ENCODE measurements around the gene DPRX. TPM values are rescaled to one million over a fixed set of nuclear protein-coding genes. Genes with fewer than 3 reads are reported as not detected.

DPRX gene
- total RNA-seq, 2 donors from 2014 or later: not detected

GRCh38 chr19:53647350-53647749 lies 15.6 kb downstream of the DPRX start:
- H3K36me3 ChIP-seq: no peaks in the 10 kb centered on the region
- H3K4me3 ChIP-seq: no peak overlapping the region
- H3K27me3 ChIP-seq: no peaks in the 10 kb centered on the region
- H3K9ac ChIP-seq (ENCODE audit: low read depth in 2 of 2, low read length in 2 of 2): no peak overlapping the region
- H3K4me1 ChIP-seq: no peaks in the 10 kb centered on the region
- TF ChIP-seq, protein P1, sequence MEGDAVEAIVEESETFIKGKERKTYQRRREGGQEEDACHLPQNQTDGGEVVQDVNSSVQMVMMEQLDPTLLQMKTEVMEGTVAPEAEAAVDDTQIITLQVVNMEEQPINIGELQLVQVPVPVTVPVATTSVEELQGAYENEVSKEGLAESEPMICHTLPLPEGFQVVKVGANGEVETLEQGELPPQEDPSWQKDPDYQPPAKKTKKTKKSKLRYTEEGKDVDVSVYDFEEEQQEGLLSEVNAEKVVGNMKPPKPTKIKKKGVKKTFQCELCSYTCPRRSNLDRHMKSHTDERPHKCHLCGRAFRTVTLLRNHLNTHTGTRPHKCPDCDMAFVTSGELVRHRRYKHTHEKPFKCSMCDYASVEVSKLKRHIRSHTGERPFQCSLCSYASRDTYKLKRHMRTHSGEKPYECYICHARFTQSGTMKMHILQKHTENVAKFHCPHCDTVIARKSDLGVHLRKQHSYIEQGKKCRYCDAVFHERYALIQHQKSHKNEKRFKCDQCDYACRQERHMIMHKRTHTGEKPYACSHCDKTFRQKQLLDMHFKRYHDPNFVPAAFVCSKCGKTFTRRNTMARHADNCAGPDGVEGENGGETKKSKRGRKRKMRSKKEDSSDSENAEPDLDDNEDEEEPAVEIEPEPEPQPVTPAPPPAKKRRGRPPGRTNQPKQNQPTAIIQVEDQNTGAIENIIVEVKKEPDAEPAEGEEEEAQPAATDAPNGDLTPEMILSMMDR (IDR thresholded peaks at IDR 0.05): no peak
- no peaks in the 10 kb centered on the region for H3K9me3 ChIP-seq
- no peak for DNase-seq
- intact Hi-C loops (cut with DNase I): no loop called here
- H3K27ac ChIP-seq: no peak overlapping the region

GRCh38 chr19:53647792-53648191 lies 16.0 kb downstream of the DPRX start:
- Histone ChIP-seq H3K27me3 (no peaks in the 10 kb centered on the region), H3K9ac (ENCODE audit: low read depth in 2 of 2, low read length in 2 of 2) (no peak overlapping the region), H3K27ac (no peak overlapping the region), H3K36me3 (no peaks in the 10 kb centered on the region), H3K4me1 (no peaks in the 10 kb centered on the region), H3K4me3 (no peak overlapping the region), H3K9me3 (no peaks in the 10 kb centered on the region)
- TF ChIP-seq, protein P1 (IDR thresholded peaks at IDR 0.05): no peak
- intact Hi-C loops (cut with DNase I): no loop called here
- DNase-seq: no peak

DNA sequence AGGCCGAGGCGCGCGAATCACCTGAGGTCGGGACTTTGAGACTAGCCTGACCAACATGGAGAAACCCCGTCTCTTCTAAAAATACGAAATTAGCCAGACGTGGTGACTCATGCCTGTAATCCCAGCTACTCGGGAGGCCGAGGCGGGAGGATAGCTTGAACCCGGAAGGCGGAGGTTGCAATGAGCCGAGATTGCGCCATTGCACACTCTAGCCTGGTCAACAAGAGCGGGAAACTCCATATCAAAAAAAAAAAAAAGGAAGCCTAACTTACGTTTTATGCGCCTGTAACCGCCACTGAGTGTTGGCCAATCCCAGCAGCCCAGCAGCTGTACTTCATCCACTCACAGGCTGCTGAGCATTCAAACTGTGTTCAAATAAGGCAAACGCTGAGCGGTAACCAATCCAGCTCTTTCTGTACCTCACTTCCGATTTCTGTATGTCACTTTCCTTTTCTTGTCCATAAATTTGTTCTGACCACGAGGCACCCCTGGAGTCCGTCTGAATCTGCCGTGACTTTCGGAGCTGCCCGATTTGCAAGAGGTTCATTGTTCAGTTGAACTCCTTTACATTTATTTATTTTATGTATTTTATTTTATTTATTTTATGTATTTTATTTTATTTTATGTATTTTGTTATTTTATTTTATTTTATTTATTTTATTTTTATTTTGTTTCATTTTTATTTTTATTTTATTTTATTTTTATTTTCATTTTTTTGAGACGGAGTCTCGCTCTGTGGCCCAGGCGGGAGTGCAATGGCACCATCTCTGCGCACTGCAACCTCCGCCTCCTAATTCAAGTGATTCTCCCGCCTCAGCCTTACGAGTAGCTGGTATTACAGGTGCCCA lies 18.2 kb downstream of the DPRX start:
- no peak overlapping the region for H3K9ac ChIP-seq (ENCODE audit: low read depth in 2 of 2, low read length in 2 of 2)
- intact Hi-C loops (cut with DNase I): no loop called here
- H3K27me3 ChIP-seq: no peaks in the 10 kb centered on the region
- H3K4me3 ChIP-seq: no peak overlapping the region
- H3K27ac ChIP-seq: no peak overlapping the region
- no peaks in the 10 kb centered on the region for H3K36me3 ChIP-seq
- no peaks in the 10 kb centered on the region for H3K4me1 ChIP-seq
- no peak for DNase-seq
- no peaks in the 10 kb centered on the region for H3K9me3 ChIP-seq
- TF ChIP-seq, protein P1 (IDR thresholded peaks at IDR 0.05): no peak

GRCh38 chr19:53652476-53652875 lies 20.7 kb downstream of the DPRX start:
- Histone ChIP-seq H3K4me1 (no peaks in the 10 kb centered on the region), H3K27ac (no peak overlapping the region), H3K9me3 (no peaks in the 10 kb centered on the region), H3K9ac (ENCODE audit: low read depth in 2 of 2, low read length in 2 of 2) (no peak overlapping the region), H3K4me3 (no peak overlapping the region), H3K36me3 (no peaks in the 10 kb centered on the region), H3K27me3 (no peaks in the 10 kb centered on the region)
- intact Hi-C loops (cut with DNase I): no loop called here
- no peak for DNase-seq
- TF ChIP-seq, protein P1 (IDR thresholded peaks at IDR 0.05): no peak

DNA sequence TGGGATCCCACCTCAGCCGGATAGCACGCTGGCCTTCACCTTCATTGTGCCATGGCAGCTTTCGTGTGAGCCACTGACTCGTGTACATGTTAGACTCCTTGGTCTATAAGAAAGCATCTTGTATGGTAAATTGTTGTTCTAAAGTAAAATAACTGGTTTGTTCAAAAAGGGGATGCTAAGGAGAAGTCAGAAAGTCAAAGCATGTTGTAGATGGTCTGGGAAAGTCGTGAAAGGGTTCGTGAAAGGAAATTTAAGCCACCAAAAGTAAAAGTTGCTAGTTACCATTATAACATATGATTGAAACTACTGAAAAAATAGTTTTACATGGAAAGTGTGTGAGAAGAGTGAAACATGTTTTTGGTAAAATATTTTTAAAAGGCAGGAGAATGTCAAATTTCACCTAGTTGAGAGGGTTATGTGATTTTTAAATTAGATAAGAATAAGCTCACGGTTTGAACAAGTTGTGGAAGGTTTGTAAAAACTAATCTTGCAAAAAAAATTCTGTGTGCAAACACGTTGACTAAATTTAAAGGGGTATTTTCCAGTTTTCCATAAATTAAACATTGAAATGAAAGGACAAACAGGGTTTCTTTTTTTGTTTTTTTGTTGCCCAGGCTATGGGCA lies 23.4 kb downstream of the DPRX start:
- DNase-seq: no peak
- intact Hi-C loops (cut with DNase I): no loop called here
- TF ChIP-seq, protein P1 (IDR thresholded peaks at IDR 0.05): no peak
- H3K4me3 ChIP-seq: no peak overlapping the region
- H3K27me3 ChIP-seq: no peaks in the 10 kb centered on the region
- H3K27ac ChIP-seq: no peak overlapping the region
- no peaks in the 10 kb centered on the region for H3K36me3 ChIP-seq
- H3K4me1 ChIP-seq: no peaks in the 10 kb centered on the region
- H3K9ac ChIP-seq (ENCODE audit: low read depth in 2 of 2, low read length in 2 of 2): no peak overlapping the region
- H3K9me3 ChIP-seq: no peaks in the 10 kb centered on the region

Data from colonic mucosa (tissue), 4 donors.